HG03045 (cell line): Measurements from ENCODE around the gene TBC1D9B.

Source experiments
- ATAC-seq: cut with Tn5 transposase; IDR thresholded peaks from one replicate; pipeline ENCODE4 v1.9.1; 2021; ENCODE audit warnings: mild to moderate bottlenecking, moderate library complexity; ENCODE audit not compliant: unreplicated experiment

Gene TBC1D9B

GRCh38 chr5:179822059-179822432, 85.7 kb downstream of the TBC1D9B start:
- ATAC-seq = no peak

GRCh38 chr5:179821298-179822058, 86.2 kb downstream of the TBC1D9B start:
- ATAC-seq = peak; percentile 46

- ATAC-seq = peak; percentile 36
These were observed 87.0 kb downstream of the TBC1D9B start, which contains the start of gene SQSTM1 for GRCh38 chr5:179820483-179821297. Gene SQSTM1 (plus strand): TSS chr5:179820905. CDS start chr5:179820937, 32 bp downstream.

- ATAC-seq = no peak
These were observed 87.6 kb downstream of the TBC1D9B start for GRCh38 chr5:179820127-179820482.

GRCh38 chr5:179819296-179820126, 88.2 kb downstream of the TBC1D9B start:
- no peak for ATAC-seq

GRCh38 chr5:179818746-179819295, 88.9 kb downstream of the TBC1D9B start:
- peak; percentile 61 for ATAC-seq

GRCh38 chr5:179817890-179818745, 89.6 kb downstream of the TBC1D9B start:
- no peak for ATAC-seq

GRCh38 chr5:179817470-179817840, 90.2 kb downstream of the TBC1D9B start:
- no peak for ATAC-seq

GRCh38 chr5:179816796-179817469, 90.8 kb downstream of the TBC1D9B start:
- no peak for ATAC-seq

GRCh38 chr5:179816401-179816795, 91.3 kb downstream of the TBC1D9B start:
- no peak for ATAC-seq

GRCh38 chr5:179815491-179816249, 92.0 kb downstream of the TBC1D9B start:
- ATAC-seq = no peak

- ATAC-seq = no peak
These were observed 93.6 kb downstream of the TBC1D9B start for GRCh38 chr5:179814090-179814489.

- ATAC-seq = no peak
These were observed 94.6 kb downstream of the TBC1D9B start for GRCh38 chr5:179812997-179813607.

- no peak for ATAC-seq
These were observed 95.4 kb downstream of the TBC1D9B start for GRCh38 chr5:179812135-179812825.
